GM23338 (cell line): ENCODE measurements around the gene CAMTA1. TPM values are rescaled to one million over a fixed set of nuclear protein-coding genes. Genes with fewer than 3 reads are reported as not detected.

Experiments
- ATAC-seq: fragments of 200-7000 bp; cut with Tn5 transposase; 3 replicates; pipeline ENCODE4 v1.9.1; 2020
- DNase-seq: peaks from one replicate; pipeline ENCODE4 v3.0.0-alpha.2; 2015; ENCODE audit warnings: low spot score
- H2AFZ ChIP-seq: fragments of 200-600 bp; sonication (generic); 2 replicates; pipeline ENCODE4 v1.8.0; 2016; ENCODE audit warnings: antibody characterized with exemption, mild to moderate bottlenecking, moderate library complexity
- H3F3A ChIP-seq: fragments of 200-600 bp; sonication (generic); replicated peaks from 2 replicates; pipeline ENCODE4 v1.8.0; 2017; ENCODE audit warnings: antibody characterized with exemption, mixed run types, low read depth
- H3K27ac ChIP-seq: fragments of 200-600 bp; sonication (generic); 2 replicates; pipeline ENCODE4 v1.6.1; 2016; ENCODE audit warnings: low read depth
- H3K27me3 ChIP-seq: fragments of 200-600 bp; sonication (generic); 2 replicates; pipeline ENCODE4 v1.8.0; 2016; ENCODE audit warnings: mild to moderate bottlenecking, mixed run types, moderate library complexity; ENCODE audit not compliant: insufficient read depth
- H3K36me3 ChIP-seq: fragments of 200-600 bp; sonication (generic); 2 replicates; pipeline ENCODE4 v1.8.0; 2016; ENCODE audit warnings: mild to moderate bottlenecking; ENCODE audit not compliant: insufficient read depth
- H3K4me1 ChIP-seq: fragments of 200-600 bp; sonication (generic); 2 replicates; pipeline ENCODE4 v1.8.0; 2016; ENCODE audit warnings: mild to moderate bottlenecking, moderate library complexity; ENCODE audit not compliant: insufficient read depth
- H3K4me2 ChIP-seq: fragments of 200-600 bp; sonication (generic); 2 replicates; pipeline ENCODE4 v1.7.1; 2017; ENCODE audit warnings: mixed run types
- H3K4me3 ChIP-seq: fragments of 200-600 bp; sonication (generic); 2 replicates; pipeline ENCODE4 v1.6.1; 2016; ENCODE audit warnings: mixed run types
- H3K79me2 ChIP-seq: fragments of 200-600 bp; sonication (generic); replicated peaks from 2 replicates; pipeline ENCODE4 v1.8.0; 2017; ENCODE audit warnings: mild to moderate bottlenecking; ENCODE audit not compliant: insufficient read depth
- H3K9me2 ChIP-seq: fragments of 200-600 bp; sonication (generic); 2 replicates; pipeline ENCODE4 v1.8.0; 2017; ENCODE audit not compliant: insufficient read depth
- H4K20me1 ChIP-seq: fragments of 200-600 bp; sonication (generic); replicated peaks from 2 replicates; pipeline ENCODE4 v1.8.0; 2017; ENCODE audit warnings: mild to moderate bottlenecking; ENCODE audit not compliant: insufficient read depth
- H3K27ac Mint-ChIP-seq: 2 replicates; pipeline ENCODE4 v1.8.0; 2020; ENCODE audit warnings: inconsistent platforms, mild to moderate bottlenecking, moderate library complexity, mixed read lengths
- H3K27me3 Mint-ChIP-seq: 3 replicates; pipeline ENCODE4 v1.8.0; 2022; ENCODE audit warnings: low read depth, mild to moderate bottlenecking, moderate library complexity, mixed read lengths, inconsistent platforms; ENCODE audit not compliant: insufficient read depth, poor library complexity
- H3K36me3 Mint-ChIP-seq: 3 replicates; pipeline ENCODE4 v1.8.0; 2021; ENCODE audit warnings: low read depth, mild to moderate bottlenecking, inconsistent platforms, moderate library complexity, mixed read lengths
- H3K4me1 Mint-ChIP-seq: 3 replicates; pipeline ENCODE4 v1.8.0; 2020; ENCODE audit warnings: mild to moderate bottlenecking, inconsistent platforms, mixed read lengths
- H3K4me3 Mint-ChIP-seq: 3 replicates; pipeline ENCODE4 v1.8.0; 2021; ENCODE audit warnings: moderate library complexity, mild to moderate bottlenecking, inconsistent platforms, mixed read lengths
- H3K9me3 Mint-ChIP-seq: 3 replicates; pipeline ENCODE4 v1.8.0; 2020; ENCODE audit warnings: moderate library complexity, mild to moderate bottlenecking, inconsistent platforms, mixed read lengths
- CREB1 ChIP-seq: fragments of 250-450 bp; sonication (Bioruptor Pico); IDR thresholded peaks from 2 replicates; pipeline ENCODE4 v1.5.0; 2020; ENCODE audit warnings: low read depth, mild to moderate bottlenecking, moderate library complexity
- EZH2 ChIP-seq: fragments of 200-600 bp; sonication (generic); IDR thresholded peaks from one replicate; pipeline ENCODE4 v1.8.0; 2017; ENCODE audit warnings: antibody characterized with exemption, mild to moderate bottlenecking, low read depth; ENCODE audit not compliant: unreplicated experiment
- EZH2phosphoT487 ChIP-seq: fragments of 200-600 bp; sonication (generic); IDR thresholded peaks from one replicate; pipeline ENCODE4 v1.8.1; 2018; ENCODE audit warnings: antibody characterized with exemption; ENCODE audit not compliant: unreplicated experiment
- JUNB ChIP-seq: IDR thresholded peaks from one replicate; pipeline ENCODE4 v1.6.1; 2016; ENCODE audit warnings: antibody characterized with exemption; ENCODE audit not compliant: unreplicated experiment
- ZNF114 ChIP-seq: fragments of 250-450 bp; sonication (Bioruptor Pico); IDR thresholded peaks from 2 replicates; pipeline ENCODE4 v1.5.0; 2020; ENCODE audit warnings: mild to moderate bottlenecking, moderate library complexity
- ZNF331 ChIP-seq: fragments of 250-450 bp; sonication (Bioruptor Pico); IDR thresholded peaks from 2 replicates; pipeline ENCODE4 v1.5.0; 2020; ENCODE audit warnings: low read depth, mild to moderate bottlenecking, moderate library complexity
- ZNF462 ChIP-seq: fragments of 250-450 bp; sonication (Bioruptor Pico); IDR thresholded peaks from 2 replicates; pipeline ENCODE4 v1.5.0; 2020; ENCODE audit warnings: mild to moderate bottlenecking, moderate library complexity
- polyA plus RNA-seq: library from polyadenylated mRNA; unstranded; fragments of >200 nt; fragmentation: Nextera tagmentation; extraction: Ambion mirVana; gene quantifications from 2 replicates; pipeline ENCODE4 v1.2.1, GENCODE V29; 2016
- total RNA-seq: library from RNA; depleted of rRNA; stranded (reverse); fragments of >200 nt; shearing (Covaris generic); gene quantifications from 2 replicates; pipeline ENCODE4 v1.2.3, GENCODE V29; 2014
- TF ChIP-seq, protein P1 (sequence below), 2 experiments: fragments of 200-600 bp in 1 of 2; sonication (generic) in 1 of 2; conservative IDR thresholded peaks; 2 replicates each; pipeline versions ENCODE4 v1.5.1 to v1.6.1; 2016 to 2017; ENCODE audit warnings: antibody characterized with exemption in 2 of 2, low read depth in 2 of 2, mild to moderate bottlenecking in 2 of 2, moderate library complexity in 1 of 2
- TF ChIP-seq, protein P2 (sequence below): IDR thresholded peaks from one replicate; pipeline ENCODE4 v1.6.1; 2018; ENCODE audit warnings: antibody characterized with exemption; ENCODE audit not compliant: unreplicated experiment

CAMTA1 gene
- total and polyA plus RNA-seq, 2 experiments from 2014 or later = 115 to 519 TPM

DNA sequence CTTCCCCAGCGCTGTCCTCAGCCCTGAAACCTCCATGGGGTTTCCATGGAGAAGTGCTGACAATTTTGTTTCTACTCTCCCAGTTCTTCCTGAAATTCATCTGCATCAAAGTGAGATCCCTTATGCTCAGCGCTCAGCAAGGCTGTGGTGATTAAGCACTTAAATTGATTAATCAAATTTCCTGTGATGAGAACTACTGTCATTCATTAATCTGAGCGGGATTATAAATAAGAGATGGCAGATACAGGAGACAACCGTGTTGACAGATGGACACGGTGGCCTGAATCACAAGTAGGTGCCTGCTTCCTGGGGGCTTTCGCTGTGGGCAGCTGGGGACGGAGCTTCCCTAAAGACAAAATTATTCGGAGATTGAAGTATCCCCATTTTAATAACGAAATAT, 656.8 kb downstream of the CAMTA1 start:
- Histone ChIP-seq H3K4me1 (no peaks in the 10 kb centered on the region), H3K27ac (no peak overlapping the region), H3K79me2 (no peaks in the 10 kb centered on the region), H3F3A (no peaks in the 10 kb centered on the region), H3K4me3 (no peak overlapping the region), H2AFZ (no peak overlapping the region), H3K4me2 (no peak overlapping the region), H4K20me1 (no peaks in the 10 kb centered on the region), H3K27me3 (no peaks in the 10 kb centered on the region), H3K36me3 (no peaks in the 10 kb centered on the region), H3K9me2 (no peaks in the 10 kb centered on the region)
- Mint-ChIP-seq H3K36me3 (no peaks in the 10 kb centered on the region; the same call in 2 of the 3 replicates), H3K27me3 (peaks cover 2% of the 10 kb centered on the region), H3K9me3 (no peaks in the 10 kb centered on the region), H3K4me1 (no peaks in the 10 kb centered on the region), H3K27ac (no peak overlapping the region), H3K4me3 (no peak overlapping the region)
- ATAC-seq (no peak), DNase-seq (no peak)
- no peak for TF ChIP-seq CREB1
- no peak for TF ChIP-seq JUNB
- TF ChIP-seq ZNF114 (CRISPR knock-in tag) = no peak
- TF ChIP-seq, protein P1, sequence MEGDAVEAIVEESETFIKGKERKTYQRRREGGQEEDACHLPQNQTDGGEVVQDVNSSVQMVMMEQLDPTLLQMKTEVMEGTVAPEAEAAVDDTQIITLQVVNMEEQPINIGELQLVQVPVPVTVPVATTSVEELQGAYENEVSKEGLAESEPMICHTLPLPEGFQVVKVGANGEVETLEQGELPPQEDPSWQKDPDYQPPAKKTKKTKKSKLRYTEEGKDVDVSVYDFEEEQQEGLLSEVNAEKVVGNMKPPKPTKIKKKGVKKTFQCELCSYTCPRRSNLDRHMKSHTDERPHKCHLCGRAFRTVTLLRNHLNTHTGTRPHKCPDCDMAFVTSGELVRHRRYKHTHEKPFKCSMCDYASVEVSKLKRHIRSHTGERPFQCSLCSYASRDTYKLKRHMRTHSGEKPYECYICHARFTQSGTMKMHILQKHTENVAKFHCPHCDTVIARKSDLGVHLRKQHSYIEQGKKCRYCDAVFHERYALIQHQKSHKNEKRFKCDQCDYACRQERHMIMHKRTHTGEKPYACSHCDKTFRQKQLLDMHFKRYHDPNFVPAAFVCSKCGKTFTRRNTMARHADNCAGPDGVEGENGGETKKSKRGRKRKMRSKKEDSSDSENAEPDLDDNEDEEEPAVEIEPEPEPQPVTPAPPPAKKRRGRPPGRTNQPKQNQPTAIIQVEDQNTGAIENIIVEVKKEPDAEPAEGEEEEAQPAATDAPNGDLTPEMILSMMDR (conservative IDR thresholded peaks at IDR 0.05; ENCODE audit: low read depth in 2 of 2) = no peak
- TF ChIP-seq, protein P2, sequence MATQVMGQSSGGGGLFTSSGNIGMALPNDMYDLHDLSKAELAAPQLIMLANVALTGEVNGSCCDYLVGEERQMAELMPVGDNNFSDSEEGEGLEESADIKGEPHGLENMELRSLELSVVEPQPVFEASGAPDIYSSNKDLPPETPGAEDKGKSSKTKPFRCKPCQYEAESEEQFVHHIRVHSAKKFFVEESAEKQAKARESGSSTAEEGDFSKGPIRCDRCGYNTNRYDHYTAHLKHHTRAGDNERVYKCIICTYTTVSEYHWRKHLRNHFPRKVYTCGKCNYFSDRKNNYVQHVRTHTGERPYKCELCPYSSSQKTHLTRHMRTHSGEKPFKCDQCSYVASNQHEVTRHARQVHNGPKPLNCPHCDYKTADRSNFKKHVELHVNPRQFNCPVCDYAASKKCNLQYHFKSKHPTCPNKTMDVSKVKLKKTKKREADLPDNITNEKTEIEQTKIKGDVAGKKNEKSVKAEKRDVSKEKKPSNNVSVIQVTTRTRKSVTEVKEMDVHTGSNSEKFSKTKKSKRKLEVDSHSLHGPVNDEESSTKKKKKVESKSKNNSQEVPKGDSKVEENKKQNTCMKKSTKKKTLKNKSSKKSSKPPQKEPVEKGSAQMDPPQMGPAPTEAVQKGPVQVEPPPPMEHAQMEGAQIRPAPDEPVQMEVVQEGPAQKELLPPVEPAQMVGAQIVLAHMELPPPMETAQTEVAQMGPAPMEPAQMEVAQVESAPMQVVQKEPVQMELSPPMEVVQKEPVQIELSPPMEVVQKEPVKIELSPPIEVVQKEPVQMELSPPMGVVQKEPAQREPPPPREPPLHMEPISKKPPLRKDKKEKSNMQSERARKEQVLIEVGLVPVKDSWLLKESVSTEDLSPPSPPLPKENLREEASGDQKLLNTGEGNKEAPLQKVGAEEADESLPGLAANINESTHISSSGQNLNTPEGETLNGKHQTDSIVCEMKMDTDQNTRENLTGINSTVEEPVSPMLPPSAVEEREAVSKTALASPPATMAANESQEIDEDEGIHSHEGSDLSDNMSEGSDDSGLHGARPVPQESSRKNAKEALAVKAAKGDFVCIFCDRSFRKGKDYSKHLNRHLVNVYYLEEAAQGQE = no peak
- no peak for TF ChIP-seq ZNF331 (CRISPR knock-in tag)
- TF ChIP-seq EZH2phosphoT487 = no peak
- no peak for TF ChIP-seq EZH2
- TF ChIP-seq ZNF462 (CRISPR knock-in tag) = no peak
